HepG2 (cell line): ENCODE measurements around the gene FBXW12. TPM values are rescaled to one million over a fixed set of nuclear protein-coding genes. Genes with fewer than 3 reads are reported as not detected.

Experiments used
- ATAC-seq: fragments of 200-7000 bp; cut with Tn5 transposase; 3 replicates; pipeline ENCODE4 v1.9.1; 2020; ENCODE audit warnings: mild to moderate bottlenecking, moderate library complexity
- BruUV-seq: library from RNA; stranded (reverse); fragments of 400-500 nt; replicated peaks from 2 replicates; lab custom pipeline; 2021; lab: Mats Ljungman, UMichigan
- CTCF ChIA-PET: fragments of 300-600 bp; formaldehyde crosslinking; extraction: SDS; loops from one replicate; lab custom pipeline; 2021; ENCODE audit warnings: low total read pairs, inconsistent platforms, low intra/inter-chr PET ratio; lab: Yijun Ruan, JAX
- POLR2A ChIA-PET: fragments of 350-600 bp; sonication (Branson Sonifier 250); formaldehyde crosslinking; loops from one replicate; lab custom pipeline; 2020; ENCODE audit warnings: antibody characterized with exemption, inconsistent platforms; lab: Yijun Ruan, JAX
- DNase-seq: peaks from one replicate; pipeline ENCODE4 v3.0.0-alpha.2; 2015; ENCODE audit warnings: low spot score
- FAIRE-seq: peaks from 3 replicates; lab custom pipeline; 2011; peaks lifted over from hg19 to GRCh38; lab: Jason Lieb, UNC
- H2AFZ ChIP-seq: one replicate; pipeline ENCODE4 v1.6.1; 2011; ENCODE audit warnings: low read length, inconsistent platforms
- H3K27ac ChIP-seq: fragments of 300-600 bp; 3 replicates; pipeline ENCODE4 v1.8.0; 2011; ENCODE audit warnings: mixed run types, mild to moderate bottlenecking, mixed read lengths, low read length, inconsistent platforms; ENCODE audit not compliant: insufficient read depth; ENCODE audit errors: extremely low read length
- H3K27me3 ChIP-seq, 2 experiments: fragments of 200-600 bp in 1 of 2; 2 replicates in 1 of 2; 3 replicates in 1 of 2; pipeline versions ENCODE4 v1.6.0 to v1.8.0; 2011; ENCODE audit warnings: low read length in 2 of 2, mild to moderate bottlenecking in 2 of 2, moderate library complexity in 2 of 2, inconsistent platforms in 1 of 2; ENCODE audit not compliant: insufficient read depth in 2 of 2, control insufficient read depth in 1 of 2
- H3K36me3 ChIP-seq, 2 experiments: fragments of 200-600 bp in 1 of 2; replicated peaks in 1 of 2; 2 replicates in 1 of 2; 3 replicates in 1 of 2; pipeline versions ENCODE4 v1.5.1 to v1.8.0; 2011; ENCODE audit warnings: low read length in 2 of 2, inconsistent platforms in 1 of 2; ENCODE audit not compliant: insufficient read depth in 2 of 2, control insufficient read depth in 1 of 2
- H3K4me1 ChIP-seq: 2 replicates; pipeline ENCODE4 v1.5.1; 2012; ENCODE audit warnings: low read length, inconsistent platforms; ENCODE audit not compliant: insufficient read depth
- H3K4me2 ChIP-seq: 2 replicates; pipeline ENCODE4 v1.6.0; 2011; ENCODE audit warnings: low read depth, low read length, inconsistent platforms
- H3K4me3 ChIP-seq, 3 experiments: fragments of 200-600 bp in 1 of 3; sonication (generic), shearing (Covaris generic) in 1 of 3; replicated peaks in 1 of 3; 2 replicates each; pipeline ENCODE4 v1.5.1; 2011 to 2016; ENCODE audit warnings: low read length in 3 of 3, inconsistent platforms in 2 of 3, low read depth in 2 of 3, mild to moderate bottlenecking in 2 of 3, control low read depth in 1 of 3, mixed read lengths in 1 of 3; ENCODE audit not compliant: insufficient read depth in 1 of 3
- H3K79me2 ChIP-seq: one replicate; pipeline ENCODE4 v1.6.1; 2011; ENCODE audit warnings: low read length, inconsistent platforms; ENCODE audit not compliant: insufficient read depth
- H3K9ac ChIP-seq: 2 replicates; pipeline ENCODE4 v1.6.0; 2011; ENCODE audit warnings: mild to moderate bottlenecking, low read depth, low read length, inconsistent platforms; ENCODE audit not compliant: insufficient read depth
- H3K9me3 ChIP-seq: 2 replicates; pipeline ENCODE4 v1.5.1; 2012; ENCODE audit warnings: mild to moderate bottlenecking, low read length
- H4K20me1 ChIP-seq: 2 replicates; pipeline ENCODE4 v1.6.0; 2011; ENCODE audit warnings: inconsistent platforms, mild to moderate bottlenecking, low read length, moderate library complexity; ENCODE audit not compliant: insufficient read depth
- AGO2 ChIP-seq: fragments of 200-400 bp; formaldehyde crosslinking; optimal IDR thresholded peaks from 2 replicates; pipeline ENCODE3; 2017; ENCODE audit warnings: mild to moderate bottlenecking, low read depth, low read length, moderate library complexity
- ATF5 ChIP-seq: sonication (generic); formaldehyde crosslinking; IDR thresholded peaks from 2 replicates; pipeline ENCODE4 v1.4.0; 2020; ENCODE audit warnings: mild to moderate bottlenecking, low read depth, missing genetic modification reagents
- HNRNPK ChIP-seq: fragments of 200-400 bp; formaldehyde crosslinking; IDR thresholded peaks from 2 replicates; pipeline ENCODE4 v1.6.1; 2018; ENCODE audit warnings: low read length, low read depth, moderate library complexity, mild to moderate bottlenecking; ENCODE audit not compliant: poor library complexity, severe bottlenecking
- KAT7 ChIP-seq: IDR thresholded peaks from 2 replicates; pipeline ENCODE4 v1.6.1; 2018; ENCODE audit warnings: borderline replicate concordance, missing compliant biosample characterization
- PATZ1 ChIP-seq: sonication (generic); formaldehyde crosslinking; IDR thresholded peaks from 2 replicates; pipeline ENCODE4 v1.4.0; 2020; ENCODE audit warnings: missing genetic modification reagents
- TGIF2 ChIP-seq: IDR thresholded peaks from 2 replicates; pipeline ENCODE4 v1.6.1; 2016; ENCODE audit warnings: control low read depth, missing compliant biosample characterization
- TIGD3 ChIP-seq: sonication (generic); formaldehyde crosslinking; IDR thresholded peaks from 2 replicates; pipeline ENCODE4 v1.5.1; 2020; ENCODE audit warnings: mild to moderate bottlenecking, missing genetic modification reagents, borderline replicate concordance
- ZBTB2 ChIP-seq: sonication (generic); formaldehyde crosslinking; IDR thresholded peaks from 2 replicates; pipeline ENCODE4 v1.8.0; 2022; ENCODE audit warnings: low read depth, missing genetic modification reagents
- ZBTB39 ChIP-seq: sonication (generic); formaldehyde crosslinking; IDR thresholded peaks from 2 replicates; pipeline ENCODE4 v1.5.0; 2020; ENCODE audit warnings: missing genetic modification reagents
- ZNF160 ChIP-seq: sonication (generic); formaldehyde crosslinking; IDR thresholded peaks from 2 replicates; pipeline ENCODE4 v1.8.0; 2022; ENCODE audit warnings: mild to moderate bottlenecking, inconsistent platforms, missing genetic modification reagents
- ZNF33B ChIP-seq: sonication (generic); formaldehyde crosslinking; IDR thresholded peaks from 2 replicates; pipeline ENCODE4 v1.5.1; 2020; ENCODE audit warnings: mild to moderate bottlenecking, missing genetic modification reagents
- ZNF709 ChIP-seq: sonication (generic); formaldehyde crosslinking; IDR thresholded peaks from 2 replicates; pipeline ENCODE4 v1.5.0; 2020; ENCODE audit warnings: mild to moderate bottlenecking, missing genetic modification reagents
- ZNF775 ChIP-seq: sonication (generic); formaldehyde crosslinking; IDR thresholded peaks from 2 replicates; pipeline ENCODE4 v1.4.0; 2020; ENCODE audit warnings: missing genetic modification reagents, mild to moderate bottlenecking, moderate library complexity, borderline replicate concordance
- WGBS: methylation state at CpG from one replicate; pipeline ENCODE4 v1.1.6; 2017; ENCODE audit warnings: low lambda C conversion rate; 5-methylcytosine and 5-hydroxymethylcytosine counted together
- in situ Hi-C: cut with HindIII; loops from 2 replicates; pipeline ENCODE4 v1.10.0; 2017; ENCODE audit warnings: low pct_unique_long_range_greater_than_20kb; ENCODE audit not compliant: extremely low pct_ligation_motif_present
- intact Hi-C: fragments of 100-400 bp; cut with micrococcal nuclease; formaldehyde crosslinking; loops from one replicate; pipeline ENCODE4 v1.10.0; 2022; ENCODE audit not compliant: unreplicated experiment
- polyA plus RNA-seq, 8 experiments: library from polyadenylated mRNA; depleted of rRNA in 3 of 8; stranded (reverse) in 7 of 8; unstranded in 1 of 8; fragments of >200 nt; fragmentation: Illumina TruSeq in 4 of 8; extraction: Trizol in 4 of 8; gene quantifications; 2 replicates each; pipeline versions ENCODE4 v1.2.1 to v1.2.3, GENCODE V29; 2011 to 2016; ENCODE audit warnings: low read depth in 4 of 8, missing spikeins in 1 of 8, mixed read lengths in 1 of 8; ENCODE audit not compliant: insufficient read depth in 1 of 8
- total RNA-seq, 5 experiments: library from RNA; depleted of rRNA; stranded (reverse); fragments of >200 nt; fragmentation: Illumina TruSeq; extraction: Trizol; gene quantifications; 2 replicates each; pipeline ENCODE4 v1.2.3, GENCODE V29; 2016; ENCODE audit warnings: low read depth in 1 of 5

FBXW12 gene
- total and polyA plus RNA-seq, 2 of the 13 experiments (the other 11 are each of a cell fraction or from before 2014, with no cell fraction given): not detected

GRCh38 chr3:48428572-48429316 lies 56.7 kb downstream of the FBXW12 start (continued):
- peak; percentile 36 for TF ChIP-seq HNRNPK
- no peak for TF ChIP-seq ZNF33B
- no peak for TF ChIP-seq KAT7
- TF ChIP-seq TIGD3: no peak
- TF ChIP-seq ATF5: no peak
- TF ChIP-seq ZNF775 (CRISPR knock-in tag): no peak
- TF ChIP-seq, all 625 proteins: peak for 128

- ATAC-seq (peak; percentile 4), FAIRE-seq (no peak), DNase-seq (peak; percentile 50)
- peaks cover 84% of the 10 kb centered on the region for H3K4me1 ChIP-seq
- intact Hi-C loops: loop anchor here (1.0 kb wide), 1 partner anchor 11 kb away; the partner anchor contains the start of genes CCDC51 and TMA7
- WGBS: 0% methylated on average over 3 of the region's 86 CpGs
- POLR2A ChIA-PET: interaction anchor here (1.0 to 9.0 kb wide), 11 partner anchors 8 to 127 kb away, joined by 4 to 130 read pairs (median 19); partner anchors contain the start of genes ATRIP, CCDC51, PFKFB4 and TMA7
- peak overlapping the region; percentile 79 to 93 (median 86) for H3K4me3 ChIP-seq
- peak overlapping the region; percentile 99 for H3K27ac ChIP-seq
- peaks cover 7 to 16% of the 10 kb centered on the region in 2 experiments for H3K36me3 ChIP-seq
- CTCF ChIA-PET: no interaction called here
- peak overlapping the region; percentile 100 for H3K4me2 ChIP-seq
- BruUV-seq: no TSS peak
- peaks cover 39% of the 10 kb centered on the region for H4K20me1 ChIP-seq
- H3K9me3 ChIP-seq: no peaks in the 10 kb centered on the region
- H3K9ac ChIP-seq: peak overlapping the region; percentile 96
- in situ Hi-C loops: no loop called here
- no peaks in the 10 kb centered on the region for H3K27me3 ChIP-seq
- no peak overlapping the region for H2AFZ ChIP-seq
- peaks cover 48% of the 10 kb centered on the region for H3K79me2 ChIP-seq
- TF ChIP-seq ZNF160 (CRISPR knock-in tag) (no peak), ZBTB2 (CRISPR knock-in tag) (0 out of 2 replicates have a peak, but pooled peaks have one; percentile 12), TGIF2 (CRISPR knock-in tag) (peak; percentile 13; the same call in 1 of the 2 replicates), ZNF709 (peak; percentile 87), AGO2 (peak; percentile 95), PATZ1 (peak; percentile 92), ZBTB39 (CRISPR knock-in tag) (0 out of 2 replicates have a peak, but pooled peaks have one; percentile 1)
Observed at GRCh38 chr3:48429317-48429959, 57.4 kb downstream of the FBXW12 start.
